Activated T-cell treated with anti-CD3 and anti-CD28 coated beads for 4 hours (primary cell): Measurements from ENCODE around the gene TGFBR3.

Experiments used
- DNase-seq: peaks from one replicate; pipeline ENCODE4 v3.0.0-alpha.2; 2020

TGFBR3 gene

DNA sequence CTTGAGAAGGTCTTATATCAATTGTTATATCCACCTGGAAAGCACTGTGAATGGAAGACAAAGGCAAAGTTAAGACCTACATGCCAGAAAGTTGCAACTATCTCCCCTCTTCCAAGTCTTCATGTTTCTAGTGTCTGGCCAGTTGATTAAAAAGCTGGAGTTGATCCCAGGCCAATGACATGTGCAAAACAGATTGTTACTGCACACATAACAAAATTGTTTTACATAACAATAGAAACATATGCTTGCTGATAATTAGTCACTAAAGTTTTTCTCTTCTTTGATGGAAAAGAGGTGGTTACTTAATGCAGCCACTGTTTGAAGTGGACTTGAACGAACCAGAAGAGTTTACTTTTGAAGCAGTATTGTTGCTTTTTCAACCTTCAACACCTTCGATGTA lies 158.2 kb downstream of the TGFBR3 start:
- DNase-seq, result no peak

DNA sequence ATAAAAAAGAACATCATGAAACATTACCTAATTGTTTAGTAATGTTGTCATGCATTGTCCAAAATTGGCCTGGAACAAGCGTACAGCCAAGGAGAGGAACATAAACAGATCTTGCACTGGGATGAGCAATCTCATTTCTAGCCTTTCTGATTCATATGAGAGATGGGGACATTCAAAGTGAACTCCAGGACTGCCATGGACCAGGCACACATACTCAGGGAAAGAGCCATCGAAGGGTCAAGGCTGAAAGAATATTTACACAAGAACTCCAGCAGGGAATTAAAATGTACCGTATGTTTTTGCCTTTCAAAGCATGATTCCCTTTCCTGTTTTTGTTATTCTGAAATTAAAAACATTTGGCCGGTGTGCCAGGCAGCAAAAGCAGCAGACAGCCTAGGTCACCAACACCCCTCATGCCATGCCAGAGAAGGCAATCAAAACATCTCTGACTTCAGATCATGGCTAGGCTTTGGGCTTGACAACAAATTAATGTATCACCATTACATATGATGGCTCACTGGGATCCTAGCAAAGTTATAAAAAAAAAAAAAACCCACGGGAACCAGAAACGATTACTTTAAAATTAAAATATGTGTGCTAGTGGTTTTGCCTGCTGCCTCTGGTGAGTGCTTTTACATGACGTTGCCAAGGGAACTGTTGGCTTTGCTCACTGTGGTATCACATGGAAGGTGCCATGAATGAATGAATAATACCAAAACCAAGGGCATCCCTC lies 159.8 kb downstream of the TGFBR3 start:
- DNase-seq, result no peak

DNA sequence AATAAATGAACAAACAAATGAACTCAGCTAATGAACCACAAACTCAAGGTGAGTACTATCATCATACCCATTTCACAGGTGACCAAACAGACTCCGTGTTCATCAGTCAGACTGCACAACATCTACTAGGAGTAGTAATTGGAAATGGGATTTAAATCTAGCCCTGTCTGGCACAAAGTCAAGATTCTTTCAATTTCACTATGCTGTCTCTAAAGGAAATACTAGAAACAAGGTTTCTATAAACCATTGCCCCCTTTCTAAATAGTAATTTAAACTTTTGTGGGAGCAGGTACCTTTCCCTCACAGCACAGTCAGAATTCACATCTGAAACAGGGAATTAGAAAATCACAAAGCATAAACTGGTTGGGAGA lies 160.3 kb downstream of the TGFBR3 start:
- no peak for DNase-seq

DNA sequence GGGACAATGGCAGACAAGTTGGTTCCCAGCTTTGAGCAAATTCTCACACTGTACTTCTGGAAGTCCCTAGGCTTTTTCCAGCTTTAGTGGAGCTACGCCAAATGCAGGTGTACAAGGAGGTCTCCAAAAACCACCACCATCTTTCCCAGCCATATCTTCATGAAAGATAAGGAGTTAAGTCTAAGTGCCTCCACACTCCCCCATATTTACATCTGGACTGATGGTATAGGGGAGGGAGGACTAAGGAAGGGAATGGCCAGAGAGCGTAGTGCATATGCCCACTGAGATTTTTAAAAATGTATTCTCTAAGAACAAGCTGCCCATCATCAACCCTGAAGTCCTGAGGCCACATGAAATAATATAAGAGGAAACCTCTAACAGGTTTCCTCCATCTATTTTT lies 161.3 kb downstream of the TGFBR3 start:
- DNase-seq, result no peak

DNA sequence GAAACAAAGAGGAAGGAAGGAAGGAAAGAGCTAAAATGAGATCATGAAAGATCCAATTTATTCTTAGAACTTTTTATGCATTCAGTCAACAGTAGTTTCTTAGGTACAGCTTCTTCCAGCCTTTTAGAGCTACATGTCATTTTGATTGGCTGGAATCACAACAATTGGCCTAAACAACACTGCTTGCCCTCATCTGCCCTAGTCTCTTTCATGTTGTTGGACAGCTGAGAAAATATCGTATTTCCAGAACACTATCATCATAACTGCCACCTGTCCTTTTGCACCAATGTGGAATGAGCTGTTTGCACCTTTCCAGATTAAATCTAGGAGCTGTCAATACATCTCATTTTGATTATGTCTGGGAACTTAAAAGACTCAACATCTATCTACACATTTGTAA lies 161.7 kb downstream of the TGFBR3 start:
- DNase-seq, result no peak

DNA sequence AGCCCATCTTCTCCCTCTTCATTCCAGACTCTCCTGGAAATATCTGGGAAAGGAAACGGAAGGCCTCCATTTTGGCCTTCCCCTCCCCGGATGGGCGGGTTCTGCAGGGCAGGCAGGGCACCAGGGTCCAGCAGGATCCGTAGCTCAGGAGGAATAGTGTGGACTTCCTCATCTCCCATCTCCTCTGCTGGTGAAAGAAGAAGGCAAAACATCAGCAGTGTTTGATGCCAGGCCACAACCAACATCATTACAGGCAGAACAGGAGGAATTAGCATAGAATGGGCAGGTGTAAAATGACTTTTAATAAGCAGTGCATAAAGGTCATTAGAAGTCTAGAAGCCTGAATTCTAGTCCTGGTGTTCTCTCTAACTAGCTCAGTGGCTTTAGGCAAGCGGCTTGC lies 165.9 kb downstream of the TGFBR3 start:
- DNase-seq, result no peak

DNA sequence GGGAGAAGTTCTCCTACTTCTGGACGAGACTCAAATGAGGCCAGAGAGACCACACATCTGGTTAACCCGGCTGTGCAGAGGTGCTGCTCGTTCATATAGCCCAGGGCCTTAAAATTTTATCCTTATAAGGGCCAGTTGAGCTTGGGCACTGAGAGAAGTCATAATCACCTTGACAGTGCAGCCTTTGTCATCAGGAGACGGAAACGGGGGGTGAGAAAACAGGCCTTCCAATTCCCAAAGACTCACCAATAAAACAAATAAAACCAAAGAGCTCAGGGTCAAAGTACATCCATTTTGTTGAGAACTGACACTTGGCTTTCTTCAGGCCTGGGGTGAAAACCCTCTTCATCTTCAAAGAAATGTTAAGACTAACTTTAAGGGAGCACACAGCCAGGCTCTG lies 167.1 kb downstream of the TGFBR3 start:
- no peak for DNase-seq

DNA sequence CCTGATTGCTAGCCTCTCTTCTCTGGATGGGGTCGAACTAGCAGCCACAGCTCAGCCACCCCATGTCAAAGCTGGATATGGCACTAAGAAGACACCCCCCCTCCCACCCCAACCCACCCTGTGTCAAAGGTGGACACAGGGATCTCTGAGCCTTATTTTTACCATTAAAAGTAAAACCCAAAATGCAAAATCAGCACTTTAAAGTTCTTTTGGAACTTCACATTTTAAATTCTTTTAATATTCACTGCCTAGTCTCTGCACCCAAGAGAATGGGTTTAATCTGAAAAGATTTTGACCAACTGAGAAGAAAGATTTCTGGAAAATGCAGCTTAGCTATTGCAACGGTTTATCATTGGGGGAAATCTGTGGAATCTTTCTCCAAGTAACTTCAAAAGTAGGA lies 167.6 kb downstream of the TGFBR3 start:
- no peak for DNase-seq

DNA sequence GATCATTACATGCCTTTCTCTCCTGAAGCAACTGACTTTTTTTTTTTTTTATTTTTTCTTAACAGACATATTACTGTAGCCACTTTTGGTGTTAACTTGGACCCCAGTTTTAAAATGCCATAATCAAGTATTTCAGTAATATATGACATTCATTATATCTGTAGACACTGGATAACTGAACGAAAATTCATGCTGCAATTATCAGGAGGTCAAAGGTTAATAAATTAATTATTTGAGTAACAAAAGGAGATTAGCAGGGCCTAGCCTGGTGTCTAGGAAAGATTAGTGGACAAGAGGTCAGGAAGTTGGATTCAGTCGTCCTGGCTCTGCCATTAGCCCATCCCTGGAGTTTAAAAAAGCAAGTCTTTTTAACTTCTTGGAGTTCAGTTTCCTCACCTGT lies 168.1 kb downstream of the TGFBR3 start:
- no peak for DNase-seq

DNA sequence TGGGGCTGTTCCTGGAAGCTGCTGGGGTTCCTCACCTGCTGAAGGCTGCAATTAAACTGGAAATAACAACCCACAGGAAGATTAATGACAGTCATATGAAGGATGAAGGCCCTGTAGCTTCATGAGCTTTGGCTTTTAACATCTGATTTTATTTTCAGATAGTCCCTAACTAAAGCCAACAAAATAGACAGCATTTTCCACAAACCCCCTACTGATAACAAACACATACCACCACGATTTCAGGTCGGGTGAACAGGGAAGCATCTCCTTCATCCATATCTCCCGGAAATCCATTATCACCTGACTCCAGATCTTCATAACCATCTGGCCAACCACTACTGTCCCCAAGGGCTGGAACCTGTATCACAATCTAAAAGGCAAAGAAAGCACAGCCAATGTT lies 169.6 kb downstream of the TGFBR3 start:
- no peak for DNase-seq

DNA sequence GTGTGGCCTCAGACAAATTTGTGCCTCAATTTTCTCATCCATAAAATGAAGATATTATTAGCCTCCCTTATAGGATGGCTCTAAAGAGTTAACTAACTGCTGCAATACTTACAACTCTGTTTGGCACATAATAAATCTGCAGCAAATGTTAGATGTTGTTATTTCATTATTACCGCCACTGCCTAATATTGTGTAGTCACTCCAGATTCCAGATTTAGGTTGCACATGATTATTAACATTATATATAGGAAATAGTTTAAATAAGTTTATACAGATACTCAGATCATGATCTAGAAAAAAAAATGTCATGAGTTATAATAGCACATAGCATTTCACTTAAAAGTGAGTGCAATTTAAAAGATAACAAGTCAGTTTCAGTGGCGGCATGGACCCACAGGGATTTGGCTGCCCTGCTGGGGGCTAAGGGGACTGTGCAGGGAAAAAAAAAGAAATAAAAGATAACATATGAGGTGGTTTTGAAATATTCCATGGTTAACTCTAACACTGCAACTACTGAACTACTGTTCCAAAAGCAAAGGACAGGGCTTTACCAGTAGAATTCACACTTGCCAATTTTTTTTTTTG lies 170.4 kb downstream of the TGFBR3 start:
- DNase-seq, result no peak

DNA sequence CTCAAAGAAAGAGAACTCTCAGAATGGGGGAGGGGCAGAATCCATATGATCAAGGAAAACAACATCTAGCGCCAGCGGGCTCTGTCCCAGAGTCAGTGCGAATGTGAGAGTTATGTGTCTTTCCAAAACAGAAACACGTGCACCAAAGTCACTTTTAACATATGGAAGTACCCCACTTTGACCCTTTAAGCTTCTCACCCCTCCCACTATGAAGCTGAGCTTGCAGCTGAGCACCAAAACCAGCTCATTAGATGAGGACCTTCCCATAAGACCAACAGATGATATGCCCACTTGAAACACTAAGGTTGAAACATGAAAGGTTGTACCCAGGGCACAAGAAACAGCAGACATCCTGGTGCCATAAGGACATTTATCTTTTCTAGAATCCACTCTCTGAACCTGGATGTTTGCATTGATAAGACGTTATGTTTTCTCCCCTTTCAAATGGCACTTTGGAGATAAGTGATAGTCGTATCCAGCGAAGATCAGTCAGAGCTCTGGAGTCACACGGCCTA lies 171.0 kb downstream of the TGFBR3 start:
- no peak for DNase-seq

DNA sequence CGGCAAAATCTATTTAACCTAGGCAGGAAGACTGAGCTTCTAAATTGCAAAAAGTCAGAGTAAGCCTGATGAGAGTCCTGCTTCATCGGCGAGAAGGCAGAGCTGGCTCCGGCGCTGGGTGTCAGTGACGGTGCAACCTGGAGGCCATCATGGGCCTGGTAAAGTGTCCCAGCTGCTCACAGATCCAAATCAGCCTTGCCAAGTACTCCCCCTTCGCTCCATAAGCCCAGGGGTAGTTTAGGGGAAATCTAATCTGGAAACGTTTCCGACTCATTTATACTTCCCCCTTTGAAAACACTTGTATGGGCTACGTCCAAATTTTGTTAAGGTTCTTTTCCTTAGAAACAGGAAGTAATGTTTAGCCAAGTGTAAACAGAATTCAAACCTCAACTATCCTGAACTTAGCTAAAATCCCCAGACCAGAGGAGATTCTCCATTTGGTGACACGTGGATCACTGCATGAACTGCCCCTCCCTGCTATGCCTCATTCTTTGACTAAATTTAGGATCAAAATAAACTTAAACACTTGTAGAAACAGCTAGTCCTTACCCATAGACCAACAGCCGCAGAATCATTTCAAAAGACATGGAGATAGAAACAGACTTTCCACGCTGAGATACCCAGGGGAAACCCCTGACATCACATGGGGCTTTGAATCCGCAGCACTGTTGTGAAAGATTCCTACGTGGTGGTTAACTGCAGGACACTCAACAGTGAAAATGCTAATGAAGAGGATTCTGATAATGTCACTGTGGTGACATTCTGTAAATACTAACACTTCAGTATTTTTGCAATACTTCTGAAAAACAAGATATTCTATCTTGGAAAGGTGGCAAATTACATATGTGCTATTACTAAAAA lies 172.7 kb downstream of the TGFBR3 start:
- no peak for DNase-seq

DNA sequence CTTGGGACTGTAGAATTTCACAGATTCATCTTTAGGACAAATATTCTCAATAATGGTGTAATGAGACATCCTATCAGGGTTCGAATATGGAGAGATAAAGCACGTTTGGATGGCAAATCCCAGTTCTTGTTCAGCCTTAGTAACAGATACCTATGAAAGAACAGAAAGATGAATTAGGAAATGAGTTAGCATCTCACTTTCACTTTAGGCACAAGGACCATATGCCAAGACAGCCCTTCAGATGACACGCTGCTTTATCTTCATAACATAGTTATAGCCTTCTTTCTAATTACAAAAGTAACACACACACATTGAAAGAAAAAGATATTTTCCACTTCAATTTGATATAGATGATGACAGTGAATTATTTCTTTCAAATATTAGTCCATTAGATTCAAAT lies 173.6 kb downstream of the TGFBR3 start:
- DNase-seq, result no peak

DNA sequence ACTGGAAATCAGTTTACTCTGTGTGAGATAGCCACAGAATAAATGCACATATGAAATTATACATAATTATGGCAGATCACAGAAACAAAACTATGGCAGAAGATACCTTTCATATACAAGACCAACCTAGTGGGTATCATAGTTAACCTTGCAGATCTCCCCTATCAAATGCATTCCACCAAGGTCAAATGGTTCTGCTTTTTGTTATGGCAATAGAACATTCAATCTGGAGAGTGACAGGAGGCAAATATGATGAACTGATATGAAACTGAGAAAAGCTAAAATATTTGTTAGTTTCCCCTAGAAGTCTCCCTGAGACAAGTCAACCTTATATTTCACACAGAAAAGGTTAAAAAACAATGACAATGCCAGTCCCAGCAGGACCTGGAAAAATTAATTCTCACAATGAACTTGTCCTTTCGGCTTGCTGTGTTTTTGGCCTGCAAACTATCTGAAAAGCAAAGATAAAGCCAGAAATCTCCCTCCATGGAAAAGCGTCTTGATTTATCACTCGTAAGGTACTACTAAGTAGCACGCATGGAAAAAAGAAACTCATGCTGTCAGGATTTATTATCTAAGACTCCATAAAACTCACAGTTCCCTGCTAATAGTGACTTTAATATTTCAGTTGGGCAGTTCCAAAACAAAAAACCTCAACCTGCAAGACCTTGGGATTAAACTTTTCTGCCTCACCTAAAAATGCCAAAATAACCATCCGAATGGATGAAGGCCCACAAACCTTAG lies 174.3 kb downstream of the TGFBR3 start:
- DNase-seq, result no peak

DNA sequence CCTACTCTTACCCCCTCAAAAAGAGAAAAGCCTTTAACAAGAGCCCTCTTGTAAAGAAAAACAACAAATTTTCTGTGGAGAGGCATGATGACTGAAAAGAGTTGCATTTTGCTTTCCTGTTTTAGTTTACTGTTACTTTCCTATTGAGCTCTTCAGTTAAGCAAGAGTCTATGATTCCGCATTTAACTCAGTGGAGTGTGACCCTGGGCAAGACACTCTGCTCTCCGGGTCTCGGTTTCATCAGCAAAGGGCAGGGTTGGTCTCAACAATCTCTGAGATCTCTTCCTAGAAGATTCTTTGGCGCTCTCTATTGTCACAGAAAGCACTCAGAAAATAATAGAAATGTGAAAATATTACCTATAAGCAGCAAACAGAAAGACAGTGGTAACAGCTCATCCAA lies 175.7 kb downstream of the TGFBR3 start:
- DNase-seq, result no peak

DNA sequence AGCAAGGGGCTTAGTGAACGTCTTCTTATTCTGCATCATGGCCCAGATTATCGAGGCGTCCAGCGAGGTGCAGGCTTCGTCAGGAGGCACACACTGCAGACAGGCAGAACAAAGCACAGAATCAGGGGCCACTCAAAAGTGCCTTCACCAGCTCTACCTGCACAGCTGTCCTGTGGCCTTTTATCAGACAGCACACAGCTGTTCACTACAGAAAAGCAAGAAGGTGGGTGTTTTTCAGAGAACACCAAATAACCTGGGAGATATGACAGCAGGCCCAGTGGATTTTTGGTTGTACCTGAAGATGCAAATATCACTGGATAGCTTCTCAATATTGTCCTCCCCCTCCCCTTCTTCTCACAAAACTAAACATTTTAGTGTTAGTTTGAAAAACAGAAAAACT lies 177.3 kb downstream of the TGFBR3 start:
- no peak for DNase-seq

DNA sequence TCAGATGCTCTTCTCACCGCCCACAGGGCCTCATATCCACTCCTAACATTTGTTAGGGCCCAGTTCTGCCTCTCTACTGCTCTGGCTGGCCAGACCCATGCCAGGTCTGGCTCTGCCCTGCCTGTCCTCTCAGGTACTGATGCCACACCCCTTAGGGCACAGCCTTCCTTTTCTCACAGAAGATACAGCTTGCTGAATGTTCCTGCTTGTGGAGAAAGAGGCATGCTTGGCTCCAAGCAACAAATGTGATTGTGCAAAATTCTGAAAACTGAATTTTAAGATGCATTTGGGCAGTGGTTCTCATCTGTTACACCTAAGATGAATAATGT lies 178.1 kb downstream of the TGFBR3 start:
- DNase-seq, result no peak

DNA sequence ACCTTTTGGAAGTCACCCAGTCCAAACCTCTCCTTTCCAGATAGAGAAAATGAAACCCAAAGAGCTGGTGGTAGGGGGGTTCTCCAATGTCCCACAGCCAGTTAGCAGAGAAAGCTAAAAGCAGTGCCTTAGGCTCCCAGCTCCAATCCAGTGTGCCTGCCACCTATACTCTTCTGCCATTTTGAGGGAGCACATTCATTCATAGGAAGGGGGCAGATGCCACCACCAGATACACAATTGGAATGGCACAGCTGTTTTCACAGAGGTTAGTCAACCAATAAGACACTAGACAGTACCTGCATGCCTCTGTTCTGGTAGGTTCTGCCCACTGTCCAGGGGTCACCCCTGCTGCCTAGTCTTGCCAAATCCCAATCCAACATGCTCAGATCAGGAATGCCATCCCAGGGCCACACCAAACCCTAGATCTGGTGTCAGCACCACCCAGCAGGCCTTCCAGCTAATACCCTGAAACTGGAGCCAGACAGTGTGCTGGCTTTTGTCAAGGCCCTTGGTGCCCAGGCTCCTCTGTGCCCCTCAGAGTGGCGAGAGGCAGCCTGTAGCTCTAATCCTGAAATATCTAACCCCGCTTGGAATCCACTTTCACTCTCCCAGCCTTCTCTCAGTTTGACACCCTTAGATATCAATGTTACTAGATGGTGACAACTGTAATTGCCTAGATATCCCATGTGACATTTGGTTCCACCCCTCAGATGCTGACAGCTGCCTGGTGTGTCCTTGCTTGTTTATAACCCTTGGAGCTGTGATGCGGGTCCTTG lies 178.6 kb downstream of the TGFBR3 start:
- DNase-seq, result no peak

DNA sequence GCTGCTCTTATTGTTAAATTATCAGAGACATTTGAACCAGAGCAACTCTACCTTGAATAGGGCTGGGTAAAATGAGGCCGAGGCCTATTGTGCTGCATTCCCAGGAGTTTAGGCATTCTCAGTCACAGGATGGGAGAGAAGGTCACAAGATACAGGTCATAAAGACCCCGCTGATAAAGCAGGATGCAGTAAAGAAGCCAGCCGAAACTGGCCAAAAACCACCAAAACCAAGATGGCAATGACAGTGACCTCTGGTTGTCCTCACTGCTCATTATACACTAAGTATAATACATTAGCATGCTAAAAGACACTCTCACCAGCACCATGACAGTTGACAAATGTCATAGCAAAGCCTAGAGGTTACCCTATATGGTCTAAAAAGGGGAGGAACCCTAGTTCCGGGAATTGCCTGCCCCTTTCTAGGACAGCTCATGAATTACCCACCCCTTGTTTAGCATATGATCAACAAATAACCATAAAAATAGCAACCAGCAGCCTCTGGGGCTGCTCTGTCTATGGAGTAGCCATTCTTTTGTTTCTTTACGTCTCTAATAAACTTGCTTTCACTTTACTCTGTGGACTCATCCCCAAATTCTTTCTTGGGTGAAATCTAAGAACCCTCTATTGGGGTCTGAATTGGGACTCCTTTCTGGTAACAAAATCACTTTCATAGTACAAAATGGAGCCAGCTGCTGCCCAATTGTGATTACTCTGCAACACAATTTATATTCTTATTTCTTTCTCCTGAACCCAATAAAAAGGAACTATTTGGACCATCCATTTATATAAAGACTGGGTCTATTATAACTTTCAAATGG lies 179.6 kb downstream of the TGFBR3 start:
- DNase-seq, result no peak

DNA sequence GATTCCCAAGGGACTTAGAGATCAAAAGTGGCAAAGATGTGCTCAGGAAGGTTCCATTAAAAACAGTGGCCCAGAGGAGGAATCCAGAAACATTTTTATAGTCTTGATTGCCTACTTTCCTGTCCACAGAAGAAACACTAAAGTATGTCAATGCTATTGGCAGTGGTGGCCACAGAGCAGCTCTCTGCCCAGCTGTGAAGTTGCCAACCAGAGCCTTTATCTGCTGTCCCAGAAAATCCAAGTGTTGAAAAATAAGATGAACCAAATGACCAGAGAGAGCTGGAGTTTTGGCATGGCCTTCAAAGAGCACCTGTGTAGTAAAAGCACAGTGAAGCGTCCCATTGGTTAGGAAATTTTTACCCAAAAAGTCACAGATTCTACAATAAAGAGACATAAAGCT lies 181.2 kb downstream of the TGFBR3 start:
- DNase-seq, result no peak

DNA sequence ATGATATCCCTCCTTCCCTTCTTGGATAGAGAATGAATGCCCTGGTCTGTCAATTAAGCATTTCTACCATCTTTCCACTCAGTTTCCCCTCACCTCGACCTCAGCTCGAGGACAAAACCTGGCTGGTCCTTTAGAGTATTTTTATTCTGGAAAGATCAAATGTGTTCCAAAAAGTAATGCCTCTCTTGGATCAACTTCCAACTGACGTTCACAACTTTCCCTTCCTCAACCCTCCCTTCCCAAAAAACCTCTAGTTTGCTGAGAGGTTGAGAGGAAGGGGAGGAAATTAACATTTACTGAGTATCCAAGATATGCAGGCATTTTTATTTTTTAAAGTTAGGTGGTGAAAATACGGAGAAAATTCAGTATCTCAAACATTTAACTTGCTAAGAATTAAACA lies 182.9 kb downstream of the TGFBR3 start:
- no peak for DNase-seq
